DND-41 (cell line): ENCODE measurements around the gene PLEKHM1.

ENCODE experiments used
- CTCF ChIP-seq: IDR thresholded peaks from 2 replicates; pipeline ENCODE4 v1.5.1; 2012; ENCODE audit warnings: borderline replicate concordance, low read length, moderate library complexity, mild to moderate bottlenecking; ENCODE audit not compliant: poor library complexity, severe bottlenecking; ENCODE audit errors: extremely low read depth
- EZH2 ChIP-seq: IDR thresholded peaks from 3 replicates; pipeline ENCODE4 v1.6.1; 2012; ENCODE audit warnings: borderline replicate concordance, low read depth, mild to moderate bottlenecking, moderate library complexity, low read length, inconsistent platforms; ENCODE audit not compliant: severe bottlenecking

- TF ChIP-seq CTCF (no peak), EZH2 (no peak)
These were observed 53.7 kb downstream of the PLEKHM1 start for GRCh38 chr17:45436625-45437464.
